ENCODE data around the gene ULK2.
"Not testable (repeated sequence)": the region's sequence is repeated elsewhere in the genome, so short reads cannot be mapped to it uniquely, and the experiment has no call there.

- TF ChIP-seq, protein P1, sequence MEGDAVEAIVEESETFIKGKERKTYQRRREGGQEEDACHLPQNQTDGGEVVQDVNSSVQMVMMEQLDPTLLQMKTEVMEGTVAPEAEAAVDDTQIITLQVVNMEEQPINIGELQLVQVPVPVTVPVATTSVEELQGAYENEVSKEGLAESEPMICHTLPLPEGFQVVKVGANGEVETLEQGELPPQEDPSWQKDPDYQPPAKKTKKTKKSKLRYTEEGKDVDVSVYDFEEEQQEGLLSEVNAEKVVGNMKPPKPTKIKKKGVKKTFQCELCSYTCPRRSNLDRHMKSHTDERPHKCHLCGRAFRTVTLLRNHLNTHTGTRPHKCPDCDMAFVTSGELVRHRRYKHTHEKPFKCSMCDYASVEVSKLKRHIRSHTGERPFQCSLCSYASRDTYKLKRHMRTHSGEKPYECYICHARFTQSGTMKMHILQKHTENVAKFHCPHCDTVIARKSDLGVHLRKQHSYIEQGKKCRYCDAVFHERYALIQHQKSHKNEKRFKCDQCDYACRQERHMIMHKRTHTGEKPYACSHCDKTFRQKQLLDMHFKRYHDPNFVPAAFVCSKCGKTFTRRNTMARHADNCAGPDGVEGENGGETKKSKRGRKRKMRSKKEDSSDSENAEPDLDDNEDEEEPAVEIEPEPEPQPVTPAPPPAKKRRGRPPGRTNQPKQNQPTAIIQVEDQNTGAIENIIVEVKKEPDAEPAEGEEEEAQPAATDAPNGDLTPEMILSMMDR (IDR thresholded peaks at IDR 0.05), result not testable (repeated sequence)
- not testable (repeated sequence) for TF ChIP-seq SIN3A (IDR thresholded peaks at IDR 0.05; ENCODE audit: borderline replicate concordance, low read depth, low read length); EZH2phosphoT487 (IDR thresholded peaks at IDR 0.05; ENCODE audit: borderline replicate concordance, low read depth); POLR2AphosphoS5 (IDR thresholded peaks at IDR 0.05; ENCODE audit: low read depth, low read length); REST (IDR thresholded peaks at IDR 0.05; ENCODE audit: low read depth, low read length); PBX3 (IDR thresholded peaks at IDR 0.05); FOXJ3 (CRISPR knock-in tag; IDR thresholded peaks at IDR 0.05); FOXM1 (IDR thresholded peaks at IDR 0.05; ENCODE audit: low read depth); RAD21 (IDR thresholded peaks at IDR 0.05; ENCODE audit: low read length); YY1 (IDR thresholded peaks at IDR 0.05; ENCODE audit: low read depth)
- TF ChIP-seq, protein P2, sequence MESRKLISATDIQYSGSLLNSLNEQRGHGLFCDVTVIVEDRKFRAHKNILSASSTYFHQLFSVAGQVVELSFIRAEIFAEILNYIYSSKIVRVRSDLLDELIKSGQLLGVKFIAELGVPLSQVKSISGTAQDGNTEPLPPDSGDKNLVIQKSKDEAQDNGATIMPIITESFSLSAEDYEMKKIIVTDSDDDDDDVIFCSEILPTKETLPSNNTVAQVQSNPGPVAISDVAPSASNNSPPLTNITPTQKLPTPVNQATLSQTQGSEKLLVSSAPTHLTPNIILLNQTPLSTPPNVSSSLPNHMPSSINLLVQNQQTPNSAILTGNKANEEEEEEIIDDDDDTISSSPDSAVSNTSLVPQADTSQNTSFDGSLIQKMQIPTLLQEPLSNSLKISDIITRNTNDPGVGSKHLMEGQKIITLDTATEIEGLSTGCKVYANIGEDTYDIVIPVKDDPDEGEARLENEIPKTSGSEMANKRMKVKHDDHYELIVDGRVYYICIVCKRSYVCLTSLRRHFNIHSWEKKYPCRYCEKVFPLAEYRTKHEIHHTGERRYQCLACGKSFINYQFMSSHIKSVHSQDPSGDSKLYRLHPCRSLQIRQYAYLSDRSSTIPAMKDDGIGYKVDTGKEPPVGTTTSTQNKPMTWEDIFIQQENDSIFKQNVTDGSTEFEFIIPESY (IDR thresholded peaks at IDR 0.05; ENCODE audit: borderline replicate concordance, low read depth), result not testable (repeated sequence)
- TF ChIP-seq, protein P3, sequence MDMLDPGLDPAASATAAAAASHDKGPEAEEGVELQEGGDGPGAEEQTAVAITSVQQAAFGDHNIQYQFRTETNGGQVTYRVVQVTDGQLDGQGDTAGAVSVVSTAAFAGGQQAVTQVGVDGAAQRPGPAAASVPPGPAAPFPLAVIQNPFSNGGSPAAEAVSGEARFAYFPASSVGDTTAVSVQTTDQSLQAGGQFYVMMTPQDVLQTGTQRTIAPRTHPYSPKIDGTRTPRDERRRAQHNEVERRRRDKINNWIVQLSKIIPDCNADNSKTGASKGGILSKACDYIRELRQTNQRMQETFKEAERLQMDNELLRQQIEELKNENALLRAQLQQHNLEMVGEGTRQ (IDR thresholded peaks at IDR 0.05; ENCODE audit: borderline replicate concordance, low read depth, low read length), result not testable (repeated sequence)
Observed at GRCh38 chr17:19890554-19890953, 22.8 kb upstream of the ULK2 start.

Measured in SK-N-SH (cell line).